Ishikawa (cell line): ENCODE measurements around the gene STAB1.

ENCODE experiments used
- CEBPB ChIP-seq: IDR thresholded peaks from 2 replicates; pipeline ENCODE4 v1.6.1; 2012
- CREB1 ChIP-seq: IDR thresholded peaks from 2 replicates; pipeline ENCODE4 v1.6.1; 2012; ENCODE audit warnings: low read depth
- FOXM1 ChIP-seq: IDR thresholded peaks from 2 replicates; pipeline ENCODE4 v1.6.1; 2012; ENCODE audit warnings: low read depth, borderline replicate concordance
- RAD21 ChIP-seq: IDR thresholded peaks from 2 replicates; pipeline ENCODE4 v1.6.1; 2012; ENCODE audit warnings: low read depth
- TAF1 ChIP-seq: IDR thresholded peaks from 2 replicates; pipeline ENCODE4 v1.6.1; 2012; ENCODE audit warnings: low read depth, mild to moderate bottlenecking
- TF ChIP-seq, protein P1 (sequence below): IDR thresholded peaks from 2 replicates; pipeline ENCODE4 v1.6.1; 2012

DNA sequence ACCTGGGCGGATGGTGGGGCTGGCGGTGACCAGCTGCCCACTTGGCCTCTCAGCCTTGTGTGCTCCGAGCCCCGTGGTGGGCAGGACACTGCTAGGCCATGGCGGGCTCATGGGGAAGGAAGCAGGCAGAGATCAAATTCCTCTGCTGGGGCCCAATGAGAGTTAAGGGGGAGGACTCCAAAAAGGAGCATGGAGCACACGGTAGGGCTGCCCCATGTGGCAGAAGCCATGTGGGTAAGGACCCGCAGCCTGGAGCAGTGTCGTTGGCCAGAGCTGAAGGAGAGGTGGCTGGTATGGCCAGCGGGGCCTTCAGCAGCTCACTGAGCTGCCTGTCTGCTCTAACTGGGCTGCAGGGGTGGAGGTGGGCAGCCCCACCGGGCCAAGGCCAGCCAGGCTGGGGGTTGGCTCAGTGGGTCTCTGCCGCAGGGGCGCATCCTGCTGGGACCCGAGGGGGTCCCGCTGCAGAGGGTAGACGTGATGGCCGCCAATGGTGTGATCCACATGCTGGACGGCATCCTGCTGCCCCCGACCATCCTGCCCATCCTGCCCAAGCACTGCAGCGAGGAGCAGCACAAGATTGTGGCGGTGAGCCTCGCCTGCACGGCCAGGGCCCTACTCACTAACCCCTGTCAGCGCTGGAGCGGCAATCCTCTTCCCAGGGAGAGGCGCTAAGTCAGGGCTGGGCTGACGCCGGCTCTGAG, 11.3 kb downstream of the STAB1 start:
- TF ChIP-seq FOXM1 (no peak), RAD21 (no peak), CEBPB (no peak), CREB1 (no peak), TAF1 (no peak)
- TF ChIP-seq, protein P1, sequence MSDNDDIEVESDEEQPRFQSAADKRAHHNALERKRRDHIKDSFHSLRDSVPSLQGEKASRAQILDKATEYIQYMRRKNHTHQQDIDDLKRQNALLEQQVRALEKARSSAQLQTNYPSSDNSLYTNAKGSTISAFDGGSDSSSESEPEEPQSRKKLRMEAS, result no peak
